Measurements from ENCODE around the gene TBK1.
A peak's percentile ranks its signal among the peaks of the same experiment; 100 is the strongest.

Gene TBK1

GRCh38 chr12:64451687-64452558 is at the start of gene TBK1:
TSS of gene TBK1 (plus strand) at chr12:64452120. CDS start at chr12:64455871, 3,751 bp downstream.
- peak; percentile 70 for DNase-seq

- DNase-seq: no peak
Observed at GRCh38 chr12:64402181-64402580, 49.7 kb upstream of the TBK1 start.

DNA sequence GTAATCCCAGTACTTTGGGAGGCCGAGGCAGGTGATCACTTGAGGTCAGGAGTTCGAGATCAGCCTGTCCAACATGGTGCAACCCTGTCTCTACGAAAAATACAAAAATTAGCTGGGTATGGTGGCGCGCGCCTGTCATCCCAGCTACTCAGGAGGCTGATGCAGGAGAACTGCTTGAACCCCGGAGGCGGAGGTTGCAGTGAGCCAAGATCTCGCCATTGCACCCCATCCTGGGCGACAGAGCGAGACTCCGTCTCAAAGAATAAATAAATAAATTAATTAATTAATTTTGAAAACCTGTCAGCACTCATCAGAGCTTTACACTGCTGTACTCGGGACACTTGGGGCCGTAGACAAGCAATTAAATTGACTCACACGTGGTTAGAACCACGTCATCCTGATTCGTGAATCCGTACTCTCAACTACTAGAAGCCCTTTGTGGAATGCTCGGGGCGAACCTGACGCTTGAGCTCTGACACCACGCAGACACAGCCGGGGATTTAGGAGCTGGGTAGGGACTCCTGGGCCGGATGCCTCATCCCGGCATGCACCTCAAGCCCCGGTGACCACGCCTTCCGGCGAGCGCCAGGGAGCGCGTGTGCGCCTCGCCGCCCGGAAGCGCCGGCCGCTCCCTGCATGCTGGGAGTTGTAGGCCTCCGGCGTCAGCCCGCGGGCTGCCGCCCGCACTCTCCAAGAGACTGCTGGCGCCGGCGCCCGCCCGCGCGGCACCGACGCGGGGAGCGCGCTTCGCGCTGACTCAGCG is 48.0 kb upstream of the TBK1 start, which contains the start of gene XPOT:
XPOT (plus strand) TSS at position 686 of the 763 bp plus-strand sequence. CDS start 5,644 bp downstream, outside the sequence.
- peak; percentile 95 for DNase-seq

DNA sequence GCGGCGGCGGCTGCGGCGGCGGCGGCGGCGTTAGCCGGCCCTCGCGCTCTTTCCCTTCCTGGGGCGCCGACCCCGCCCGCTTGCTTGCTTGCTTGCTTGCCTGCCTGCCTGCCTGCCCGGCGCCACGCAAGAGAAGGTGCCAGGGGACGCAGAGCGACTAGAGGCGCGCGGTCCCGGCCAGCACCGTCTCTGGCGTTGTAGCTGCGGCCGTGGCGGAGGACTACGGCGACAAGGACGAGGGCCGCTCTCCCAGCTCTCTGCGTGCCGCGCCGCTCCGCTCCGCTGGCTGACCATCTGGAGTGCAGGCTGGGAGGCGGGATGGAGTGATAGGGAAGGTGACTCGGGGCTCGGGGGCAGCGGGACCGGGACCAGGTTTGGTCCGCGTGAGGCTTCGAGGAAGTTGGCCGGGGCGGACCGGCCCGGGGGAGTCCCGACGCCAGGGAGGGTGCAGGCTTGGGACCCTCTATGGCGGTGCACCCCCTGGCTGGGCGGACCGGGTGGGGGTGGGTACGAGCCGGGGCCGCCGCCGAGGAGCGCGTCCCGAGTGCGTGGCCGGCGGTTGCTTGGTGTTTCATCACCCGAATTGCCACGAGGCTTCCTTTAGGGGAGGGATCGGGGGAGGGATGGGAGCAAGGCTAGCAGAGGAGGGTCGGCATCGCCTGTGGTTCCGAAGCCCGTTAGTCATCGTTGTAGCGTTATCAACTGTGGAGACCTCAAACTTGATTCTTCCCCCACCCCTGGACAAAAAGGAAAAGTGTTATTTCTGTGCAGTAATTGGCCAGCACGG is 47.3 kb upstream of the TBK1 start:
- peak; percentile 41 for DNase-seq

GRCh38 chr12:64407342-64408223 is 44.3 kb upstream of the TBK1 start:
- DNase-seq: no peak

- DNase-seq: no peak
Observed at GRCh38 chr12:64411427-64411826, 40.5 kb upstream of the TBK1 start.

DNA sequence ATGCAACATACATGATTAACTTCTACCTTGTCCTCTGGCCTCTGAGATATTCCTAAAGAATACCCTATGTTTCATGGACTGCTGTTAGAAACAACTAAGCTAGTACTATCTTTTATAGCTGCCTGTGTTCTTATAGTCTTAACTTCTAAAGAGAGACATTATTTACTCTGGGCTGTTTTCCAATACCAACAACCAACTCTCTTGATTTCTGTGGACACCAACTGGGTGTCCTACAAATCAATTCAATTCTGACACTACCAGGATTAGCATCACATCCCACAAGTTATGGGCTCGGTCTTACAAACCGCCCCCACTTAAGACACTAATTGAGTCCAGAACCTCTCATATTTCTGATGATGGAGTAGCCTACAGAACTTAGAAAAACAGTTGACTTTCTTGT is 39.5 kb upstream of the TBK1 start:
- DNase-seq: no peak

DNA sequence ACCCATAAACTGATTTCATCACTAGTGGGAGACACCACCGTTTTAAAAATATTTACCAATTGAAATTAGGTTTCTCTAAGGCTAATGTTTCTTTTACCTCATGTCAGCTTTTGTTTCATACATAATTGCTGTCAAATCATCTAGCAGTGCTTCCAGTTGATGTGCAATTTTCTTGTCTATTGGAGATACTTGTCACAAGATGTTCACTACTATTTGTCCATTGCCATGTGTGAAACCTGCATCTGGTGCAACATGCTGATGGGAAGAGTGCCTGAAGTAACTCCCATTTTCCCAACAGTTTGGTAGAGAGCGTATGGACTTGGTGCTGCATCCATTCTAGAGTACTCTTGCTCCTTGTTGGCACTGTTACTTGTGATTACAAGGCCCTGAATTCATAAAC is 38.0 kb upstream of the TBK1 start:
- no peak for DNase-seq

GRCh38 chr12:64418209-64418608 is 33.7 kb upstream of the TBK1 start:
- no peak for DNase-seq

- DNase-seq: no peak
Observed at GRCh38 chr12:64419696-64420095, 32.2 kb upstream of the TBK1 start.

- DNase-seq: no peak
Observed at GRCh38 chr12:64427988-64428387, 23.9 kb upstream of the TBK1 start.

GRCh38 chr12:64428956-64429355 is 23.0 kb upstream of the TBK1 start:
- no peak for DNase-seq

GRCh38 chr12:64430886-64431285 is 21.0 kb upstream of the TBK1 start:
- DNase-seq: no peak

- no peak for DNase-seq
Observed at GRCh38 chr12:64431791-64432190, 20.1 kb upstream of the TBK1 start.

- DNase-seq: no peak
Observed at GRCh38 chr12:64433915-64434314, 18.0 kb upstream of the TBK1 start.

- no peak for DNase-seq
Observed at GRCh38 chr12:64440100-64440499, 11.8 kb upstream of the TBK1 start.

DNA sequence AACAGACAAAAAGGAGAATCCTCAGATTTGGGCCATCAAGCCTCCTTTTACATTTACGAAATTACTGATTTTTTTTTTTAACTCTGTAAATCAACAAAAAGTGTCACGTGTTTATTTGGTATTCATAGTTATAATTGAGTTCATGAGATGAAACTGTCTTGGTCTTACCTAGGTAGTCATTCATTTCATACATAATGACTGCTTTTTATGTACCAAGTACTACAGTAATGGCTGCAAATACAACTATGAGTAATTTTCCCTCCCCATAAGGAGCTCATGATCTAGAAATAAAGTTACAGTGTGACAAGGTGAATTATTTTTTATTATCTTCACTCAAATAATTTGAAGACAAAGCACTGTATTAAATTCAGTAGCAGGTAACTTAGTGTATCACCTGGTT is 6.4 kb upstream of the TBK1 start:
- no peak for DNase-seq

- DNase-seq: no peak
Observed at GRCh38 chr12:64446295-64446694, 5.6 kb upstream of the TBK1 start.

DNA sequence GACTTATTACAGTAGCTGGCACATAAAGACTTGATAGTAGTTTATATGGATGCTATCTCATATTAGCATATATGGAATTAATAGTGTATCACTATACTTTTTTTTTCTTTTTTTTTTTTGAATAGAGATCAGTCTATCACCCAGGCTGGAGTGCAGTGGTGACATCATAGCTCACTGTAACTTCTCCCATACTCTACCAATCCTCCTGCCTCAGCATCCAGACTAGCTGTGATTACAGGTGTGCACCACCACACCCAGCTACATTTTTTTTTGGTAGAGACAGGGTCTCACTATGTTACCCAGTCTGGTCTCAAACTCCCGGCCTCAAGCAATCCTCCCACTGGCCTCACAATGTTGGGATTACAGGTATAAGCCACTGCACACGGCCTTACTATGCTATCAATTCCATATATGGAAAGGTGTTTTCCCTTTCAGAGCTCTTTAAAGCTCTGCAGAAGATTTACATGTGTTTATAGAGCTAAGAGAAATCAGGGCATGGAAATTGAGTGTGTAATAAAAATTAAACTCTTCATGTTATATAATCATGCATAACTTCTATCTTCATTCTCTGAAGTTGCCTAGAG is 1.8 kb upstream of the TBK1 start:
- DNase-seq: no peak

DNA sequence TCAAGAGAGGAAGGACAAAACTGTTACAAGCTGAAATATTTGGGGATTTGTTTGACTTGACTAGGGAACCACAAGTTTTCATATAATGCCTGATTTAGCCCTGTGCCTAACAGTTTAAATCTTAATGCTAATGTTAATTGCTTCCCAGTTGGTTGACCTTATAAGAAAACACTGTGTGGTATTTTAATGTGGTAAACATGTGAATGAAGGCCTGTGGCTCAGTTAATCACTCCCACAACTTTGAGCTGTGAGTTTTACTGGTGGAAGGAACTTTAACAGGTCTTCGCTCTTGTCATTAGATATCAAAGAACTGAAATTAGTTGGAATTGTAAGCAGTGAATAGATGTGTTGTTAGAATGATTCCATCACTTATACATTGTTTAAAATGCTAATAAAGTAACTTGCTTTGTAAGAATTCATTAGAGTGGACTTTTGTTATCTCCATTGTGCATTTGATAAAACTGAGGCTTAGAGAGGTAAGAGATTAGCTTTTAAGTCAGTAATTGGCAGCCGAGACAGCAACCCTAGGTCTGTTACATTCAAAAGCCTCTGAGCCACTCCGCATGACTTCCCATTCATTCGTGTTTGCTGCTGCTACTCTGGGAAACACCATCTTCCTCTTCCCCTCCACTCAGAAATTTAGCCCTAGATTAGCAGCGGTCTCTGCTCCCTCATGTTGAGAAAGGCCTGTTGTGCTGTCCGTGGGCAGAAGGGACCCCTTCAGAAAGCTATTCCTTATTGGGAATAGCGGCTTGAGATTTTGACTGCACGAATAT is 1.0 kb upstream of the TBK1 start:
- no peak for DNase-seq
